IMR-90 (cell line): ENCODE measurements around the gene RANBP2. TPM values are rescaled to one million over a fixed set of nuclear protein-coding genes. Genes with fewer than 3 reads are reported as not detected.
"Not testable (repeated sequence)": the region's sequence is repeated elsewhere in the genome, so short reads cannot be mapped to it uniquely, and the experiment has no call there.

Experiments used
- ATAC-seq: fragments of 200-7000 bp; cut with Tn5 transposase; 2 replicates; pipeline ENCODE4 v1.9.1; 2020; ENCODE audit warnings: low read depth, mild to moderate bottlenecking, moderate library complexity
- BruUV-seq: library from RNA; stranded (reverse); fragments of 400-500 nt; replicated peaks from 2 replicates; lab custom pipeline; 2021; lab: Mats Ljungman, UMichigan
- CTCF ChIA-PET: fragments of 300-600 bp; formaldehyde crosslinking; extraction: SDS; loops from one replicate; lab custom pipeline; 2021; ENCODE audit warnings: antibody characterized with exemption; lab: Yijun Ruan, JAX
- POLR2A ChIA-PET: fragments of 300-600 bp; sonication (Branson Sonifier 250); formaldehyde crosslinking; loops from one replicate; lab custom pipeline; 2022; ENCODE audit warnings: antibody characterized with exemption; ENCODE audit not compliant: unreplicated experiment; lab: Charles Lee
- DNase-seq: peaks from one replicate; pipeline ENCODE4 v3.0.0; 2013
- H2AFZ ChIP-seq: replicated peaks from 2 replicates; pipeline ENCODE3; 2013; ENCODE audit warnings: low read length, mild to moderate bottlenecking; ENCODE audit not compliant: poor library complexity
- H2AK5ac ChIP-seq: 2 replicates; pipeline ENCODE4 v1.6.1; 2013; ENCODE audit warnings: low read depth, low read length, inconsistent platforms
- H2AK9ac ChIP-seq: replicated peaks from 2 replicates; pipeline ENCODE3; 2013; ENCODE audit warnings: mild to moderate bottlenecking, low read depth, low read length, moderate library complexity; ENCODE audit not compliant: poor library complexity
- H2BK120ac ChIP-seq: 2 replicates; pipeline ENCODE4 v1.6.1; 2013; ENCODE audit warnings: low read depth, low read length, inconsistent platforms
- H2BK15ac ChIP-seq: 3 replicates; pipeline ENCODE4 v1.6.1; 2013; ENCODE audit warnings: low read depth, low read length, inconsistent platforms
- H2BK20ac ChIP-seq: 2 replicates; pipeline ENCODE4 v1.6.1; 2013; ENCODE audit warnings: low read depth, mild to moderate bottlenecking, inconsistent platforms, low read length, moderate library complexity
- H2BK5ac ChIP-seq: 2 replicates; pipeline ENCODE4 v1.6.1; 2013; ENCODE audit warnings: mild to moderate bottlenecking, low read depth, low read length, inconsistent platforms; ENCODE audit not compliant: poor library complexity, severe bottlenecking
- H3K14ac ChIP-seq: replicated peaks from 2 replicates; pipeline ENCODE4 v1.6.1; 2013; ENCODE audit warnings: low read depth, low read length, inconsistent platforms
- H3K18ac ChIP-seq: 2 replicates; pipeline ENCODE4 v1.6.1; 2013; ENCODE audit warnings: low read depth, low read length, control low read depth
- H3K23ac ChIP-seq: 2 replicates; pipeline ENCODE4 v1.6.1; 2013; ENCODE audit warnings: low read depth, low read length, inconsistent platforms
- H3K27ac ChIP-seq: 2 replicates; pipeline ENCODE4 v1.5.1; 2013; ENCODE audit warnings: mild to moderate bottlenecking, control low read depth, low read length; ENCODE audit not compliant: insufficient read depth
- H3K27me3 ChIP-seq: 2 replicates; pipeline ENCODE4 v1.6.1; 2013; ENCODE audit warnings: low read length; ENCODE audit not compliant: control insufficient read depth, insufficient read depth
- H3K36me3 ChIP-seq: 2 replicates; pipeline ENCODE4 v1.6.1; 2013; ENCODE audit warnings: low read length, mixed read lengths; ENCODE audit not compliant: control insufficient read depth, insufficient read depth
- H3K4ac ChIP-seq: 2 replicates; pipeline ENCODE4 v1.6.1; 2013; ENCODE audit warnings: low read depth, low read length, inconsistent platforms
- H3K4me1 ChIP-seq: 2 replicates; pipeline ENCODE4 v1.6.1; 2013; ENCODE audit warnings: low read length, mixed read lengths; ENCODE audit not compliant: control insufficient read depth, insufficient read depth
- H3K4me2 ChIP-seq: 2 replicates; pipeline ENCODE4 v1.6.1; 2013; ENCODE audit warnings: low read depth, mild to moderate bottlenecking, control low read depth, low read length, moderate library complexity
- H3K4me3 ChIP-seq: 2 replicates; pipeline ENCODE4 v1.5.1; 2013; ENCODE audit warnings: low read depth, mild to moderate bottlenecking, control low read depth, low read length, moderate library complexity; ENCODE audit not compliant: insufficient read depth
- H3K56ac ChIP-seq: 2 replicates; pipeline ENCODE4 v1.6.1; 2013; ENCODE audit warnings: low read length, inconsistent platforms; ENCODE audit not compliant: insufficient read depth; ENCODE audit errors: extremely low read depth
- H3K79me1 ChIP-seq, 2 experiments: 2 replicates each; pipeline ENCODE4 v1.6.1; 2013; ENCODE audit warnings: low read length in 2 of 2, inconsistent platforms in 1 of 2, low read depth in 1 of 2
- H3K9ac ChIP-seq: 2 replicates; pipeline ENCODE4 v1.6.1; 2013; ENCODE audit warnings: low read depth, low read length, control low read depth
- H3K9me1 ChIP-seq: 2 replicates; pipeline ENCODE4 v1.6.1; 2013; ENCODE audit warnings: low read length, inconsistent platforms; ENCODE audit not compliant: insufficient read depth
- H3K9me3 ChIP-seq: 2 replicates; pipeline ENCODE4 v1.6.1; 2013; ENCODE audit warnings: low read length; ENCODE audit not compliant: control insufficient read depth, insufficient read depth
- H4K20me1 ChIP-seq: 2 replicates; pipeline ENCODE4 v1.6.1; 2013; ENCODE audit warnings: low read length, inconsistent platforms; ENCODE audit not compliant: insufficient read depth
- H4K5ac ChIP-seq: 2 replicates; pipeline ENCODE4 v1.6.1; 2013; ENCODE audit warnings: mild to moderate bottlenecking, low read depth, low read length, control low read depth
- H4K8ac ChIP-seq, 2 experiments: 2 replicates each; pipeline ENCODE4 v1.6.1; 2013; ENCODE audit warnings: low read depth in 2 of 2, low read length in 2 of 2, control low read depth in 1 of 2, inconsistent platforms in 1 of 2
- H4K91ac ChIP-seq: 2 replicates; pipeline ENCODE4 v1.6.1; 2013; ENCODE audit warnings: low read depth, low read length, inconsistent platforms; ENCODE audit not compliant: insufficient read depth
- WGBS, 2 experiments: methylation state at CpG; one replicate each; pipeline versions ENCODE4 v1.1.5 to v1.1.7; 2013; ENCODE audit warnings: missing lambda C conversion rate in 2 of 2; ENCODE audit not compliant: insufficient read length in 1 of 2; ENCODE audit errors: extremely low coverage in 2 of 2; 5-methylcytosine and 5-hydroxymethylcytosine counted together
- dilution Hi-C: fragments of 300-500 bp; cut with HindIII; formaldehyde crosslinking; loops from one replicate; pipeline ENCODE4 v1.14.3; 2018; ENCODE audit warnings: low sequenced_read_pairs; ENCODE audit not compliant: unreplicated experiment
- in situ Hi-C: fragments of 300-500 bp; cut with MboI; formaldehyde crosslinking; loops from 3 replicates; pipeline ENCODE4 v1.14.3; 2019; ENCODE audit warnings: low sequenced_read_pairs, inconsistent platforms, mixed read lengths
- intact Hi-C: fragments of 100-400 bp; cut with micrococcal nuclease; formaldehyde crosslinking; loops from 2 replicates; pipeline ENCODE4 v1.10.0; 2022
- polyA plus RNA-seq, 3 experiments: library from polyadenylated mRNA; depleted of rRNA; stranded (reverse); fragments of >200 nt; gene quantifications; 2 replicates each; pipeline ENCODE4 v1.2.3, GENCODE V29; 2012; ENCODE audit warnings: low replicate concordance in 1 of 3
- total RNA-seq: library from RNA; depleted of rRNA; stranded (reverse); fragments of >200 nt; gene quantifications from 2 replicates; pipeline ENCODE4 v1.2.3, GENCODE V29; 2012

The RANBP2 gene
- total and polyA plus RNA-seq, 2 of the 4 experiments (the other 2 are of a cell fraction), result 9.8 to 64.9 TPM

DNA sequence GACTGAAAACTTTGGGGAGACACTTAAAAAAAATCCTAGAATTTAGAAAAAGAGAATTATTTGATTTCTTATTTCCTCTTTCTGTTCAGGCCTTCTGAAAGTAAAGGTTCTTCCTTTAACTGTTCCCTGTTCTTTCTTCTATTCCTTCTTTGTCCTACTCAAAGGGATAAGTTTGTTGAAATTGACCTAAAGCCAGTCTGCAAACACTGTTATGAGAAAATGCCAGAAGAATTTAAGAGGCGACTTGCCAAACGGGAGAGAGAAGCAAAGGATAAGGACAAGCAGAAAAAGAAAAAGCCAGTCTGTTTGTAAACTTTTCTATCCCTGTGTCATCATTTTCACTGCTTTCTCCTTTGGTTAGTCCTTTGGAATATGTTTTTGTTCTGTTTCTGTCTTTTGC, 38.5 kb upstream of the RANBP2 start:
- DNase-seq, H3K36me3 ChIP-seq, H3K14ac ChIP-seq, H3K27me3 ChIP-seq, CTCF ChIA-PET, H3K56ac ChIP-seq, H2AK9ac ChIP-seq, intact Hi-C loops, H4K5ac ChIP-seq, POLR2A ChIA-PET, H4K20me1 ChIP-seq, BruUV-seq, H4K91ac ChIP-seq, H2AK5ac ChIP-seq, in situ Hi-C loops, H4K8ac ChIP-seq, H3K9me1 ChIP-seq, H3K4me3 ChIP-seq, H3K18ac ChIP-seq, H3K27ac ChIP-seq, H3K9ac ChIP-seq, H2BK15ac ChIP-seq, H3K4me2 ChIP-seq, dilution Hi-C loops, H3K79me1 ChIP-seq, H2BK20ac ChIP-seq, H2AFZ ChIP-seq, H3K4ac ChIP-seq, H2BK120ac ChIP-seq, H3K9me3 ChIP-seq, H3K4me1 ChIP-seq, H3K23ac ChIP-seq: not testable (repeated sequence)
- peak overlapping the region; percentile 36 for H2BK5ac ChIP-seq
- no CpG with 5 or more reads among the region's 2 CpGs for WGBS, 2 experiments
- ATAC-seq, result peak; percentile 67

DNA sequence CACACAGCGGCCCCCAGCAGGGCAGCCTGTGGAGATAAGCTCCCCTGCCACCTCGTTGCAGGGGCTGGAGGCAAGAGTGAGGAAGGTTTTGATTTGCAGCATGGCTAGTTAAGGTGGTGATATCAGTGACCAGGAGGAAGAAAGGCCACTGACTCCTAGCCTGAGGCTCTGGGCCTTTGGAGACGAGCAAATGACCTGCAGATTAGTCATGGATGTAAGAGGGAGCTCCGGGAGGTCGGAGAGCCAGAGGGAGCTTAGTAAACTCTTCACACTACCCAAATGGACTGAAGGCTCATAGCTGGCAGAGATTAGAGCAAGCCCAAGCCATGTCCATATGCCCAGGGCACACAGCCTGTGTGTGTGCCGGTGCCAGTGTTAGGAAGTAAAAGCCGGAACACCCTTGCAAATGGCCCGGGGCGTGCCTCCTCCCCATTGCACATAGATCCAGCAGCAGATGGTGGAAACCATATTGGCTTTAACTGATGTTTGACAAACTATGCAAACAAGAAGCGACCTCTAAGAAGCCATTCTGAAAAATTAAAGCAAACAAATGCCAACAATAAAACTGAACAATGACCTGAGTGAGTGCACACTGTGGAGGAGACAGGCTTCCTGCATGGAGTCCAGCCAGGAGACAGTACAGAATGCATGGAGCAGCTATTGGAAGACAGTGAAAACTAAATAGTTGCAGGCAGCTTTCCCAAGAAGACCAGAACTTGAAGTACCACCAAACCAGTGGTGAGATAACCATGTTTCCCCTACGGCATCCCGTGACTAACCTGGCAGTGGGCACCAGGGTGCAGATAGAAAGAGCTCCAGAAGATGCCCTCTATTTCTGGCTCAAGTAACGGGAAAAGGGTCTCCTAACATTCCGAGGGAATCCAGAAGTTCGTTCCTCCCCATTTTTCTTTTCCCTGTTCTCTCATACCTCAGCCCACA, 30.2 kb upstream of the RANBP2 start:
- H2AK5ac ChIP-seq, BruUV-seq, H3K27me3 ChIP-seq, H3K36me3 ChIP-seq, H3K9me1 ChIP-seq, POLR2A ChIA-PET, H3K4me1 ChIP-seq, H4K8ac ChIP-seq, H3K14ac ChIP-seq, H4K20me1 ChIP-seq, intact Hi-C loops, dilution Hi-C loops, DNase-seq, CTCF ChIA-PET, H2BK120ac ChIP-seq, H2BK5ac ChIP-seq, H3K79me1 ChIP-seq, H3K4me3 ChIP-seq, H3K23ac ChIP-seq, H2BK15ac ChIP-seq, in situ Hi-C loops, H2AK9ac ChIP-seq, H3K56ac ChIP-seq, H4K91ac ChIP-seq, H3K9ac ChIP-seq, H3K27ac ChIP-seq, H2BK20ac ChIP-seq, H4K5ac ChIP-seq, H3K4ac ChIP-seq, H3K18ac ChIP-seq, H3K4me2 ChIP-seq, H2AFZ ChIP-seq, H3K9me3 ChIP-seq: not testable (repeated sequence)
- ATAC-seq, result peak; percentile 88
- no CpG with 5 or more reads among the region's 15 CpGs for WGBS, 2 experiments
